ENCODE measurements around the gene DIPK1A. TPM values are rescaled to one million over a fixed set of nuclear protein-coding genes. Genes with fewer than 3 reads are reported as not detected.

The DIPK1A gene
- 1 to 10 TPM; 3.1 to 6.9 (median 4.7) TPM for total RNA-seq

DNA sequence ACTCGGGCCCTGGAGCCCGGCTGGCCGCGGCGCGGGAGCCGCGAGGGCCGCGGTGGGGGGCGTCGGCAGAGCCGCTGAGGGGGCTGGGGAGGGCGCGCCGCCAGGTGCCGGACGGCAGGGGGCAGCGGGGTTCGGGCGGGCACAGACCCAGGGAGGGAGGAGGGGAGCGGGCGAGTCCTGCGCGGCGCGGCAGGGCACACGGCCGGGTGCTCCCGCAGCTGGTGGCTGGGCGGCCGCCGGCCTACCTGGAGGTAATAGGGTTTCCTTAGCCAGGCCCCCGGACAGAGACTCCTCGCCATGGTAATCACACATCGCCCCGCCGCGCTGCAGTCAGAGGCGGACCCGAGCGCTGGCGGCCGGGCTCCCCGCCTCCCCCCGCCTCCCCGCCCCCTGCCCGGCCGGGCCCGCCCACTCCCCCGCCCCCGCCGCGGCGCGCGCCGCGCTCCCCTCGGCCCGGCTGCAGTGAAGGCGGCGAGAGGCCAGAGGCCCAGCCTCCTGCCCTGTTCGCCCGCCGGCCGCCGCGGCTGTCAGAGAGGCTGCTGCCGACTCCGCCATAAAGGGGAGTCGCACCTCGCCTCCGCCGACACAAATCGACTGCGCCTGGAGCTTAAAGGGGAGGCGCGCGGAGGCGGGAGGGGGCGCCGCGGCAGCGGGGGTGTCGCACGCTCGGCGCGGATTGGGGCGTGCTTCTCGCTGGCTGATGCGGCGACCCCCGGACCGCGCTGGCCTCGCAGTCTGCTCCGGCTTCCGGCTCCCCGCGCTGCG lies at the start of gene DIPK1A:
Gene DIPK1A (minus strand): TSS at position 332 of the 765 bp plus-strand sequence. CDS start 33 bp downstream, at position 299.
- Histone ChIP-seq H3K4me1 (peaks cover 0 to 16% (median 4%) of the 10 kb centered on the region in 4 donors), H3K9me3 (no peaks in the 10 kb centered on the region), H3K27me3 (no peaks in the 10 kb centered on the region), H3K27ac (peak within 1 kb of the TSS; percentile 91 to 98 (median 94)), H3K4me3 (peak within 1 kb of the TSS; percentile 82 to 94 (median 93)), H3K36me3 (no peaks in the 10 kb centered on the region)
- 0% methylated on average over 4 to 22 of the region's 103 CpGs for WGBS, 2 donors
- DNase-seq (ENCODE audit: low spot score in 2 of 2), result peak; percentile 45 to 59
- TF ChIP-seq POLR2A (IDR thresholded peaks at IDR 0.05), result peak in 1 of 2 donors; percentile 58
- TF ChIP-seq, protein P1, sequence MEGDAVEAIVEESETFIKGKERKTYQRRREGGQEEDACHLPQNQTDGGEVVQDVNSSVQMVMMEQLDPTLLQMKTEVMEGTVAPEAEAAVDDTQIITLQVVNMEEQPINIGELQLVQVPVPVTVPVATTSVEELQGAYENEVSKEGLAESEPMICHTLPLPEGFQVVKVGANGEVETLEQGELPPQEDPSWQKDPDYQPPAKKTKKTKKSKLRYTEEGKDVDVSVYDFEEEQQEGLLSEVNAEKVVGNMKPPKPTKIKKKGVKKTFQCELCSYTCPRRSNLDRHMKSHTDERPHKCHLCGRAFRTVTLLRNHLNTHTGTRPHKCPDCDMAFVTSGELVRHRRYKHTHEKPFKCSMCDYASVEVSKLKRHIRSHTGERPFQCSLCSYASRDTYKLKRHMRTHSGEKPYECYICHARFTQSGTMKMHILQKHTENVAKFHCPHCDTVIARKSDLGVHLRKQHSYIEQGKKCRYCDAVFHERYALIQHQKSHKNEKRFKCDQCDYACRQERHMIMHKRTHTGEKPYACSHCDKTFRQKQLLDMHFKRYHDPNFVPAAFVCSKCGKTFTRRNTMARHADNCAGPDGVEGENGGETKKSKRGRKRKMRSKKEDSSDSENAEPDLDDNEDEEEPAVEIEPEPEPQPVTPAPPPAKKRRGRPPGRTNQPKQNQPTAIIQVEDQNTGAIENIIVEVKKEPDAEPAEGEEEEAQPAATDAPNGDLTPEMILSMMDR (IDR thresholded peaks at IDR 0.05), result peak in 4 of 5 experiments; percentile 10 to 25 (median 22)
- TF ChIP-seq EP300 (IDR thresholded peaks at IDR 0.05), result peak in 1 of 2 donors; percentile 71

DNA sequence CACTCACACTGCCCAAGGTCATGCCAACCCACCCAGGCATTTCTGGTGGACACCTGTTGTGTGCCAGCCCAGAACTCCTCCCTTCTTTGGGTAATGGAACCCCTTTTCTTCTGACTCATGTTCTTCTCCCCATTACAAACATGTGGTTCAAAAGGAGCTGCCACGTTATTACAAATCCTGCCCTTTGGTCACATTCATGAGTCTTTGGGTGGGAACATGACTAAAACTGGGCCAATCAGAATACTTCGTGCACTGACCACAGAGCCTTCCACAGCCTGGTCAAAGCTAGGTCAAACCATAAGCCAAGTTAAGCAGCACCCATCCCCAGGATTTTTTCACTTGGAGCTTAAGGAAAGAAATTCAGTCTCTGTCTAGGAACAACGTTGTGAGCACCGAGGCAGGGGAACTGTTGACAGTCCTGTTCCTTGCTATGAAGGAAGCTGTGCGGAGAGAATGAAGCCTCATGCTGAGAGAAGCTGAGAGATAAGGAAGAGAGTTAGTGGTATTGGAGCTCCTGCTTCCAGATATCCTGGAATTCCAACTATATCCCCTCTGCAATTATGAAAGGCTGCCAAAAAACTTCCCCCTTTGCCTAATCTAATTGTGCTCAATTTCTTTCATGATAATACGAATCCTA lies 46.8 kb upstream of the DIPK1A start:
- 56 to 60% methylated on average over 6 of the region's 6 CpGs for WGBS, 2 donors
- Histone ChIP-seq H3K36me3 (no peaks in the 10 kb centered on the region), H3K27me3 (no peaks in the 10 kb centered on the region), H3K27ac (no peak overlapping the region), H3K4me3 (no peak overlapping the region), H3K9me3 (no peaks in the 10 kb centered on the region), H3K4me1 (peaks cover 0 to 5% (median 0%) of the 10 kb centered on the region in 4 donors)
- no peak for DNase-seq (ENCODE audit: low spot score in 2 of 2)
- TF ChIP-seq, protein P1 (IDR thresholded peaks at IDR 0.05), result no peak
- TF ChIP-seq POLR2A (IDR thresholded peaks at IDR 0.05), result no peak
- no peak for TF ChIP-seq EP300 (IDR thresholded peaks at IDR 0.05)

DNA sequence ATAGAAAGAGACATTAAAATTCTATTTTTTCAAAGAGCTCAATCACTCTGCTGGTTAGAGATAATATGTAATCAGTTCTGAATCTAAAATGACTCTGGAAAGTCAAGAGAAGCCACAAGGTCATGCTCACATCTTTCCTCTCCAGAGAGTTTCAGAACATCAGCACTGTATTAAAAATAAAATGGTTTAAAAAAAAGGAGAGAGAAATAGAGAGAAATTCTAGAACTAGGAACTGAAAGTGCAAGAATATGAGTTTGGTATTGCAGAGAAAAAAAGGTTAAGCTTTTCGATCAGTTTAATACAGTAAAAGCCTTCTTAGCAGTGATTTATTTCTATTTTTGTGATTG lies 44.0 kb upstream of the DIPK1A start:
- no peak for DNase-seq (ENCODE audit: low spot score in 2 of 2)
- Histone ChIP-seq H3K27me3 (no peaks in the 10 kb centered on the region), H3K9me3 (no peaks in the 10 kb centered on the region), H3K4me1 (peaks cover 0 to 15% (median 4%) of the 10 kb centered on the region in 4 donors), H3K4me3 (no peak overlapping the region), H3K27ac (no peak overlapping the region), H3K36me3 (no peaks in the 10 kb centered on the region)
- WGBS, 2 donors, result 71 to 72% methylated on average over 1 of the region's 1 CpG
- TF ChIP-seq, protein P1 (IDR thresholded peaks at IDR 0.05), result no peak
- TF ChIP-seq POLR2A (IDR thresholded peaks at IDR 0.05), result no peak
- TF ChIP-seq EP300 (IDR thresholded peaks at IDR 0.05), result no peak

DNA sequence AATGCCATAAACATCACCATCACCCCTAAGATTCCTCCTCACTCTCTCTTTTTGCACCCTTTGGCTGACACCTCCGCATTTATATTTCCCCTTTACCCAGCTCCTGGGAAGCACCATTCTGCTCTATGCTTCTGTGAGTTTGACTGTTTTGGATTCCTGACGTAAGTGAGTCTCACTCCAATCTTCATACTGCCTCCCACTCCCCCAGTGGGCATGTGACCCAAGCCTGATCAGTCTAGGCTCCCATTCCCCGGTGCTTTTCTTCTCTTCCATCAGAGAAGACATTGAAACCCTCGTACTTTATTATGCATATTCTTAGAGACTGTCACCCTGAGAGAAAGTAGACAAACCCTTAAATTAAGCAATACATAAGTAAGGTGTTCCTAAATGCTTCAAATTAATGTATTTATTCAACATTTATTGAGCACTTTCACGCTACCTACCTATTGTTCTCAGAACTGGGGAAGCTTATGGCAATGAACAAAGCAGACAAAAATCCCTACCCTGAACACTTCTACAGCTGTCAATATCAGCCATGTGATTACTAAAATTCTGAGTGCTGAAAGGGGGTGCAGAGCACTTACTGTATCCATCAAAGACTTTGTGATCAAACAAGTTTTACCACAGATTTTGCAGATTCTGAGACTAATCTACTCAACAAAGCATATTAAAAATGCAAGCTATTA lies 43.4 kb upstream of the DIPK1A start:
- no peak for DNase-seq (ENCODE audit: low spot score in 2 of 2)
- H3K36me3 ChIP-seq, result no peaks in the 10 kb centered on the region
- no peak overlapping the region for H3K27ac ChIP-seq
- no peak overlapping the region for H3K4me3 ChIP-seq
- peaks cover 0 to 19% (median 6%) of the 10 kb centered on the region in 4 donors for H3K4me1 ChIP-seq
- 60 to 65% methylated on average over 5 of the region's 5 CpGs for WGBS, 2 donors
- no peaks in the 10 kb centered on the region for H3K27me3 ChIP-seq
- no peaks in the 10 kb centered on the region for H3K9me3 ChIP-seq
- TF ChIP-seq, protein P1 (IDR thresholded peaks at IDR 0.05), result no peak
- no peak for TF ChIP-seq EP300 (IDR thresholded peaks at IDR 0.05)
- no peak for TF ChIP-seq POLR2A (IDR thresholded peaks at IDR 0.05)
